K562 (cell line): ENCODE measurements around the gene GADL1.

Source experiments
- ARID1B ChIP-seq: fragments of 450-650 bp; IDR thresholded peaks from 2 replicates; pipeline ENCODE4 v1.6.1; 2016; ENCODE audit warnings: antibody characterized with exemption, mild to moderate bottlenecking, inconsistent platforms
- ATF4 ChIP-seq: fragments of 450-650 bp; formaldehyde crosslinking; IDR thresholded peaks from 2 replicates; pipeline ENCODE4 v1.4.0; 2022; ENCODE audit warnings: mild to moderate bottlenecking, moderate library complexity
- CREB5 ChIP-seq: fragments of 250-450 bp; sonication (Bioruptor Pico); IDR thresholded peaks from 2 replicates; pipeline ENCODE4 v1.5.0; 2020; ENCODE audit warnings: mild to moderate bottlenecking
- CTCF ChIP-seq, 3 experiments: IDR thresholded peaks in 2 of 3; conservative IDR thresholded peaks in 1 of 3; 2 replicates each; pipeline ENCODE4 v1.5.1; 2011 to 2012; ENCODE audit warnings: low read length in 3 of 3, mild to moderate bottlenecking in 3 of 3, control low read depth in 2 of 3, improper control_type of control experiment in 1 of 3, inconsistent platforms in 1 of 3, low read depth in 1 of 3, mixed read lengths in 1 of 3, moderate library complexity in 1 of 3; ENCODE audit not compliant: insufficient read depth in 2 of 3
- EZH2 ChIP-seq: IDR thresholded peaks from 2 replicates; pipeline ENCODE4 v1.6.1; 2012; ENCODE audit warnings: low read depth, mild to moderate bottlenecking, inconsistent platforms, low read length, borderline replicate concordance
- MYC ChIP-seq, 2 experiments: fragments of 250-450 bp in 1 of 2; sonication (Bioruptor Pico) in 1 of 2; IDR thresholded peaks; 2 replicates each; pipeline versions ENCODE4 v1.5.1 to v1.6.1; 2012 to 2021; ENCODE audit warnings: low read depth in 2 of 2, borderline replicate concordance in 1 of 2, improper control_type of control experiment in 1 of 2, low read length in 1 of 2, mild to moderate bottlenecking in 1 of 2, moderate library complexity in 1 of 2
- NR2C2 ChIP-seq, 2 experiments: fragments of 200-800 bp in 1 of 2; sonication (Bioruptor generic) in 1 of 2; sonication (generic) in 1 of 2; formaldehyde crosslinking in 1 of 2; IDR thresholded peaks; 2 replicates each; pipeline versions ENCODE4 v1.6.1 to v1.8.0; 2016 to 2022; ENCODE audit warnings: mild to moderate bottlenecking in 1 of 2, missing compliant biosample characterization in 1 of 2, missing genetic modification characterization in 1 of 2, missing genetic modification reagents in 1 of 2
- RAD21 ChIP-seq, 2 experiments: fragments of 250-450 bp in 1 of 2; fragments of 450-650 bp in 1 of 2; sonication (Bioruptor Pico) in 1 of 2; formaldehyde crosslinking in 1 of 2; IDR thresholded peaks in 1 of 2; conservative IDR thresholded peaks in 1 of 2; 2 replicates each; pipeline versions ENCODE4 v1.4.0 to v1.8.0; 2020 to 2022; ENCODE audit warnings: mild to moderate bottlenecking in 2 of 2, moderate library complexity in 1 of 2
- RCOR1 ChIP-seq, 2 experiments: IDR thresholded peaks; 2 replicates each; pipeline ENCODE4 v1.6.1; 2012; ENCODE audit warnings: low read depth in 2 of 2, low read length in 2 of 2, borderline replicate concordance in 1 of 2, improper control_type of control experiment in 1 of 2
- RREB1 ChIP-seq: fragments of 250-450 bp; sonication (Bioruptor Pico); IDR thresholded peaks from 2 replicates; pipeline ENCODE4 v1.4.0; 2020
- ZBTB7A ChIP-seq: IDR thresholded peaks from 2 replicates; pipeline ENCODE4 v1.6.1; 2011; ENCODE audit warnings: low read depth, mild to moderate bottlenecking, low read length, moderate library complexity, borderline replicate concordance; ENCODE audit not compliant: control insufficient read depth

GRCh38 chr3:30702038-30702827 lies 192.2 kb downstream of the GADL1 start:
- TF ChIP-seq EZH2 (no peak), NR2C2 (CRISPR knock-in tag; IDR thresholded peaks at IDR 0.05) (no peak), NR2C2 (tag; IDR thresholded peaks at IDR 0.05) (no peak), ZBTB7A (no peak), CREB5 (CRISPR knock-in tag) (no peak), ATF4 (no peak), RREB1 (no peak), MYC (IDR thresholded peaks at IDR 0.05; ENCODE audit: low read depth, low read length) (no peak), MYC (CRISPR knock-in tag; IDR thresholded peaks at IDR 0.05; ENCODE audit: borderline replicate concordance, low read depth) (no peak), RCOR1 (IDR thresholded peaks at IDR 0.05; ENCODE audit: borderline replicate concordance in 1 of 2, low read depth in 2 of 2, low read length in 2 of 2) (no peak), RAD21 (CRISPR knock-in tag; conservative IDR thresholded peaks at IDR 0.05 in 1 of 2, IDR thresholded peaks at IDR 0.05 in 1 of 2) (no peak), CTCF (IDR thresholded peaks at IDR 0.05 in 2 of 3, conservative IDR thresholded peaks at IDR 0.05 in 1 of 3; ENCODE audit: insufficient read depth in 2 of 3, low read depth in 1 of 3, low read length in 3 of 3) (no peak), ARID1B (no peak)
